Central memory CD8-positive, alpha-beta T cell (primary cell): ENCODE data around the gene DLG5.

ENCODE experiments used
- ATAC-seq: fragments of 150-1000 bp; cut with Tn5 transposase; replicated peaks from 2 replicates; pipeline ENCODE4 v1.10.0; 2022; ENCODE audit warnings: mild to moderate bottlenecking, moderate FRiP score, moderate number of reproducible peaks; ENCODE audit not compliant: poor library complexity, severe bottlenecking; ENCODE audit errors: extremely low read depth
- DNase-seq, 2 donors: peaks; one replicate each; pipeline ENCODE4 v3.0.0; 2021; ENCODE audit warnings: low spot score in 2 of 2
- H3K27ac Mint-ChIP-seq: one replicate; pipeline ENCODE4 v1.8.0; 2022; ENCODE audit warnings: low read depth, mild to moderate bottlenecking, moderate library complexity, mixed read lengths
- H3K27me3 Mint-ChIP-seq: one replicate; pipeline ENCODE4 v1.8.0; 2022; ENCODE audit warnings: mixed read lengths
- H3K36me3 Mint-ChIP-seq: one replicate; pipeline ENCODE4 v1.8.0; 2022; ENCODE audit warnings: mild to moderate bottlenecking, moderate library complexity, mixed read lengths; ENCODE audit not compliant: insufficient read depth
- H3K4me1 Mint-ChIP-seq: one replicate; pipeline ENCODE4 v1.8.0; 2022; ENCODE audit warnings: mixed read lengths
- H3K4me3 Mint-ChIP-seq: one replicate; pipeline ENCODE4 v1.8.0; 2022; ENCODE audit warnings: mild to moderate bottlenecking, moderate library complexity, mixed read lengths
- H3K9me3 Mint-ChIP-seq: one replicate; pipeline ENCODE4 v1.8.0; 2022; ENCODE audit warnings: mixed read lengths

The DLG5 gene

GRCh38 chr10:77905781-77906180 is 20.8 kb downstream of the DLG5 start:
- Mint-ChIP-seq H3K36me3 (no peaks in the 10 kb centered on the region), H3K27ac (no peak overlapping the region), H3K4me1 (peaks cover 19% of the 10 kb centered on the region), H3K27me3 (no peaks in the 10 kb centered on the region), H3K4me3 (no peak overlapping the region), H3K9me3 (no peaks in the 10 kb centered on the region)
- DNase-seq (no peak), ATAC-seq (no peak)

GRCh38 chr10:77905086-77905748 is 21.3 kb downstream of the DLG5 start:
- H3K27me3 Mint-ChIP-seq: no peaks in the 10 kb centered on the region
- ATAC-seq (no peak), DNase-seq (no peak)
- H3K9me3 Mint-ChIP-seq: no peaks in the 10 kb centered on the region
- no peak overlapping the region for H3K27ac Mint-ChIP-seq
- H3K4me1 Mint-ChIP-seq: peaks cover 21% of the 10 kb centered on the region
- no peak overlapping the region for H3K4me3 Mint-ChIP-seq
- H3K36me3 Mint-ChIP-seq: no peaks in the 10 kb centered on the region

- ATAC-seq (no peak), DNase-seq (no peak)
- H3K9me3 Mint-ChIP-seq: no peaks in the 10 kb centered on the region
- H3K36me3 Mint-ChIP-seq: no peaks in the 10 kb centered on the region
- no peak overlapping the region for H3K27ac Mint-ChIP-seq
- H3K27me3 Mint-ChIP-seq: no peaks in the 10 kb centered on the region
- H3K4me3 Mint-ChIP-seq: no peak overlapping the region
- peaks cover 31% of the 10 kb centered on the region for H3K4me1 Mint-ChIP-seq
These were observed 22.3 kb downstream of the DLG5 start for GRCh38 chr10:77904100-77904840.

GRCh38 chr10:77902159-77902558 is 24.4 kb downstream of the DLG5 start:
- DNase-seq (no peak), ATAC-seq (no peak)
- Mint-ChIP-seq H3K27me3 (no peaks in the 10 kb centered on the region), H3K4me1 (peaks cover 24% of the 10 kb centered on the region), H3K27ac (no peak overlapping the region), H3K9me3 (no peaks in the 10 kb centered on the region), H3K36me3 (no peaks in the 10 kb centered on the region), H3K4me3 (no peak overlapping the region)

- Mint-ChIP-seq H3K9me3 (no peaks in the 10 kb centered on the region), H3K27ac (no peak overlapping the region), H3K36me3 (no peaks in the 10 kb centered on the region), H3K4me1 (peaks cover 24% of the 10 kb centered on the region), H3K4me3 (no peak overlapping the region), H3K27me3 (no peaks in the 10 kb centered on the region)
- DNase-seq (no peak), ATAC-seq (no peak)
These were observed 24.8 kb downstream of the DLG5 start for GRCh38 chr10:77901743-77902142.

GRCh38 chr10:77899690-77900089 is 26.9 kb downstream of the DLG5 start:
- H3K4me3 Mint-ChIP-seq: no peak overlapping the region
- no peak for DNase-seq
- peak overlapping the region; percentile 45 for H3K27ac Mint-ChIP-seq
- H3K4me1 Mint-ChIP-seq: peaks cover 23% of the 10 kb centered on the region
- no peaks in the 10 kb centered on the region for H3K36me3 Mint-ChIP-seq
- no peaks in the 10 kb centered on the region for H3K9me3 Mint-ChIP-seq
- ATAC-seq: no peak
- no peaks in the 10 kb centered on the region for H3K27me3 Mint-ChIP-seq

GRCh38 chr10:77899080-77899477 is 27.5 kb downstream of the DLG5 start:
- Mint-ChIP-seq H3K36me3 (no peaks in the 10 kb centered on the region), H3K27ac (no peak overlapping the region), H3K4me3 (no peak overlapping the region), H3K9me3 (no peaks in the 10 kb centered on the region), H3K27me3 (no peaks in the 10 kb centered on the region), H3K4me1 (peaks cover 24% of the 10 kb centered on the region)
- ATAC-seq: no peak
- DNase-seq: no peak

GRCh38 chr10:77898323-77899079 is 28.1 kb downstream of the DLG5 start:
- Mint-ChIP-seq H3K4me3 (no peak overlapping the region), H3K36me3 (no peaks in the 10 kb centered on the region), H3K9me3 (no peaks in the 10 kb centered on the region), H3K4me1 (peaks cover 24% of the 10 kb centered on the region), H3K27me3 (no peaks in the 10 kb centered on the region), H3K27ac (no peak overlapping the region)
- DNase-seq: no peak
- no peak for ATAC-seq

- H3K27ac Mint-ChIP-seq: no peak overlapping the region
- H3K4me1 Mint-ChIP-seq: peaks cover 28% of the 10 kb centered on the region
- no peaks in the 10 kb centered on the region for H3K36me3 Mint-ChIP-seq
- no peaks in the 10 kb centered on the region for H3K27me3 Mint-ChIP-seq
- DNase-seq (no peak), ATAC-seq (no peak)
- no peak overlapping the region for H3K4me3 Mint-ChIP-seq
- H3K9me3 Mint-ChIP-seq: no peaks in the 10 kb centered on the region
These were observed 30.5 kb downstream of the DLG5 start for GRCh38 chr10:77896058-77896457.

GRCh38 chr10:77894058-77894457 is 32.5 kb downstream of the DLG5 start:
- no peak for ATAC-seq
- H3K27ac Mint-ChIP-seq: no peak overlapping the region

GRCh38 chr10:77893386-77893785 is 33.2 kb downstream of the DLG5 start:
- H3K27ac Mint-ChIP-seq: no peak overlapping the region
- no peak overlapping the region for H3K4me3 Mint-ChIP-seq
- H3K4me1 Mint-ChIP-seq: peaks cover 12% of the 10 kb centered on the region
- peaks cover 2% of the 10 kb centered on the region for H3K36me3 Mint-ChIP-seq
- no peak for DNase-seq
- ATAC-seq: no peak
- H3K9me3 Mint-ChIP-seq: no peaks in the 10 kb centered on the region
- H3K27me3 Mint-ChIP-seq: no peaks in the 10 kb centered on the region

More at GRCh38 chr10:77894058-77894457, 32.5 kb downstream of the DLG5 start:
- H3K4me3 Mint-ChIP-seq: no peak overlapping the region
- no peaks in the 10 kb centered on the region for H3K9me3 Mint-ChIP-seq
- H3K27me3 Mint-ChIP-seq: no peaks in the 10 kb centered on the region
- peaks cover 14% of the 10 kb centered on the region for H3K4me1 Mint-ChIP-seq
- peaks cover 2% of the 10 kb centered on the region for H3K36me3 Mint-ChIP-seq
- no peak for DNase-seq

GRCh38 chr10:77892761-77893160 is 33.8 kb downstream of the DLG5 start:
- DNase-seq: no peak
- no peak for ATAC-seq
- Mint-ChIP-seq H3K27me3 (no peaks in the 10 kb centered on the region), H3K9me3 (no peaks in the 10 kb centered on the region), H3K36me3 (peaks cover 2% of the 10 kb centered on the region), H3K4me1 (peaks cover 12% of the 10 kb centered on the region), H3K4me3 (no peak overlapping the region), H3K27ac (no peak overlapping the region)
